Colon (tissue), 2 donors: ENCODE data around the gene ZNF506.
"Not testable (repeated sequence)": the region's sequence is repeated elsewhere in the genome, so short reads cannot be mapped to it uniquely, and the experiment has no call there.

ENCODE experiments used
- FAIRE-seq: peaks from 2 replicates; lab custom pipeline; 2012; peaks lifted over from hg19 to GRCh38; lab: Jason Lieb, UNC
- donor health status: control.
- donor health status: control.

Gene ZNF506

GRCh38 chr19:19744641-19745040 is 76.9 kb downstream of the ZNF506 start:
- FAIRE-seq: no peak

GRCh38 chr19:19743921-19744320 is 77.6 kb downstream of the ZNF506 start:
- FAIRE-seq: not testable (repeated sequence)

GRCh38 chr19:19743176-19743575 is 78.4 kb downstream of the ZNF506 start:
- FAIRE-seq: no peak

- no peak for FAIRE-seq
Measured at GRCh38 chr19:19742773-19743172, 78.8 kb downstream of the ZNF506 start.
